HepG2 (cell line): ENCODE data around the gene OTOP2. TPM values are rescaled to one million over a fixed set of nuclear protein-coding genes. Genes with fewer than 3 reads are reported as not detected.
A peak's percentile ranks its signal among the peaks of the same experiment; 100 is the strongest.

ENCODE experiments used
- CBX2 ChIP-seq, 2 experiments: fragments of 200-600 bp in 1 of 2; sonication (generic); formaldehyde crosslinking in 1 of 2; IDR thresholded peaks; 2 replicates each; pipeline versions ENCODE4 v1.7.0 to v1.8.1; 2018 to 2022; ENCODE audit warnings: low read depth in 2 of 2, low read length in 1 of 2, mild to moderate bottlenecking in 1 of 2, missing genetic modification reagents in 1 of 2
- DMAP1 ChIP-seq: IDR thresholded peaks from 2 replicates; pipeline ENCODE4 v1.6.1; 2016
- EP300 ChIP-seq, 3 experiments: sonication (generic) in 1 of 3; formaldehyde crosslinking in 1 of 3; IDR thresholded peaks; 2 replicates each; pipeline versions ENCODE4 v1.5.1 to v1.6.1; 2011 to 2020; ENCODE audit warnings: low read depth in 2 of 3, low read length in 2 of 3, borderline replicate concordance in 1 of 3, improper control_type of control experiment in 1 of 3, mild to moderate bottlenecking in 1 of 3, missing genetic modification reagents in 1 of 3, moderate library complexity in 1 of 3
- FOXO1 ChIP-seq: sonication (generic); formaldehyde crosslinking; IDR thresholded peaks from 2 replicates; pipeline ENCODE4 v1.4.0; 2020; ENCODE audit warnings: missing genetic modification reagents
- HNRNPK ChIP-seq: fragments of 200-400 bp; formaldehyde crosslinking; IDR thresholded peaks from 2 replicates; pipeline ENCODE4 v1.6.1; 2018; ENCODE audit warnings: low read length, low read depth, moderate library complexity, mild to moderate bottlenecking; ENCODE audit not compliant: poor library complexity, severe bottlenecking
- KAT7 ChIP-seq: IDR thresholded peaks from 2 replicates; pipeline ENCODE4 v1.6.1; 2018; ENCODE audit warnings: borderline replicate concordance, missing compliant biosample characterization
- KIAA2018 ChIP-seq: sonication (generic); formaldehyde crosslinking; IDR thresholded peaks from 2 replicates; pipeline ENCODE4 v1.5.0; 2020; ENCODE audit warnings: mild to moderate bottlenecking, missing genetic modification reagents, borderline replicate concordance
- LBX2 ChIP-seq: sonication (generic); formaldehyde crosslinking; IDR thresholded peaks from 2 replicates; pipeline ENCODE4 v1.5.0; 2020; ENCODE audit warnings: missing genetic modification reagents, mild to moderate bottlenecking, borderline replicate concordance
- NFYB ChIP-seq: sonication (generic); formaldehyde crosslinking; IDR thresholded peaks from 2 replicates; pipeline ENCODE4 v1.4.0; 2020; ENCODE audit warnings: missing genetic modification reagents
- PHB2 ChIP-seq: fragments of 450-650 bp; IDR thresholded peaks from 2 replicates; pipeline ENCODE4 v1.6.1; 2018; ENCODE audit not compliant: partially characterized antibody
- PHF5A ChIP-seq: IDR thresholded peaks from one replicate; pipeline ENCODE4 v1.6.1; 2018; ENCODE audit warnings: low read depth, missing genetic modification reagents; ENCODE audit not compliant: unreplicated experiment
- SP2 ChIP-seq: sonication (generic); formaldehyde crosslinking; IDR thresholded peaks from 2 replicates; pipeline ENCODE4 v1.5.1; 2020; ENCODE audit warnings: mild to moderate bottlenecking, missing genetic modification reagents
- THYN1 ChIP-seq: sonication (generic); formaldehyde crosslinking; IDR thresholded peaks from 2 replicates; pipeline ENCODE4 v1.8.1; 2023; ENCODE audit warnings: low read depth, mild to moderate bottlenecking, moderate library complexity, missing genetic modification reagents, borderline replicate concordance
- ZNF280B ChIP-seq: sonication (generic); formaldehyde crosslinking; IDR thresholded peaks from 2 replicates; pipeline ENCODE4 v1.5.0; 2020; ENCODE audit warnings: missing genetic modification reagents, mild to moderate bottlenecking, borderline replicate concordance
- polyA plus RNA-seq, 8 experiments: library from polyadenylated mRNA; depleted of rRNA in 3 of 8; stranded (reverse) in 7 of 8; unstranded in 1 of 8; fragments of >200 nt; fragmentation: Illumina TruSeq in 4 of 8; extraction: Trizol in 4 of 8; gene quantifications; 2 replicates each; pipeline versions ENCODE4 v1.2.1 to v1.2.3, GENCODE V29; 2011 to 2016; ENCODE audit warnings: low read depth in 4 of 8, missing spikeins in 1 of 8, mixed read lengths in 1 of 8; ENCODE audit not compliant: insufficient read depth in 1 of 8
- total RNA-seq, 5 experiments: library from RNA; depleted of rRNA; stranded (reverse); fragments of >200 nt; fragmentation: Illumina TruSeq; extraction: Trizol; gene quantifications; 2 replicates each; pipeline ENCODE4 v1.2.3, GENCODE V29; 2016; ENCODE audit warnings: low read depth in 1 of 5
- TF ChIP-seq, protein P1 (sequence below): sonication (generic); formaldehyde crosslinking; conservative IDR thresholded peaks from 2 replicates; pipeline ENCODE4 v1.8.0; 2022; ENCODE audit warnings: missing genetic modification reagents

OTOP2 gene
- total and polyA plus RNA-seq, 2 of the 13 experiments (the other 11 are each of a cell fraction or from before 2014, with no cell fraction given): not detected

DNA sequence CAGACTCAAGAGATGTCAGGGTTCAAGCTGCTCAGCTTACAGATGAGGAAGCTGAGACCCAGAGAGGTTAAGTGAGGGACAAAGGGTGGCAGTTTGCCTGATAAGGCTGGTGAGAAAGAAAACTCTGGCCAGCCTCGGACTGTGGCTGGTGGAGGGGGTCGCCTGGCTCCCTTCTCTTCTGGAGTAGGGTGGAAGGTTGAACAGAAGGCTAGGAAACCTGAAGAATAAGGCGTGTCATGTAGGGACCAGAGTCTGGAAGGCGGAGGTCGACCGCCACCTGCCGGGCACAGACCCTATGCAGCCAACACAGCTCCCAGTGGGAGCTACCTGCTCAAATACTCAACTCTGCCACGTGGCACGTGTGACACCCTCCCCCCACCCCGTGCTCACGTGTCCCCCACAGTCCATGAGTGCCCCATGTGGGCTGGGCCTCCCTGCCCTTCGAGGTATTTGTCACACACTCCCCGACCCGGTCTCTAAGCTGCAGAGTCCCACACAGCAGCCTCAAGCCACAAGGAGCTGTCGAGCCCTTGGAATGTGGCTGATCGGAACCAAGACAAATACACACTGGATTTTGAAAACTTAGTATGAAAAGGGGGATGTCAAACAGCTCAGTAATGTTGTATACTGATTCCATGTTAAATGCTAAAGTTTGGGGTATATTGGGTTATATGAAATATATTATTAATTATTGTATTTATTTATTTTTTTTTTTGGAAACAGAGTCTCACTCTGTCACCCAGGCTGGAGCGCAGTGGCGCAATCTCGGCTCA, 36.7 kb downstream of the OTOP2 start (continued):
- TF ChIP-seq KIAA2018 (CRISPR knock-in tag) (no peak), LBX2 (CRISPR knock-in tag) (peak; percentile 68; the same call in 1 of the 2 replicates), SP2 (CRISPR knock-in tag) (peak; percentile 48; the same call in 1 of the 2 replicates), PHF5A (no peak), THYN1 (CRISPR knock-in tag) (no peak), FOXO1 (CRISPR knock-in tag) (0 out of 2 replicates have a peak, but pooled peaks have one; percentile 41), PHB2 (no peak), KAT7 (no peak), NFYB (CRISPR knock-in tag) (no peak), ZNF280B (peak; percentile 96), DMAP1 (peak; percentile 94), EP300 (IDR thresholded peaks at IDR 0.05; ENCODE audit: low read depth in 2 of 2, low read length in 2 of 2) (no peak), EP300 (CRISPR knock-in tag; IDR thresholded peaks at IDR 0.05; ENCODE audit: borderline replicate concordance) (peak; percentile 68; the same call in 1 of the 2 replicates), HNRNPK (no peak), CBX2 (IDR thresholded peaks at IDR 0.05; ENCODE audit: low read depth, low read length) (no peak), CBX2 (CRISPR knock-in tag; IDR thresholded peaks at IDR 0.05; ENCODE audit: low read depth) (no peak)
- TF ChIP-seq, protein P1, sequence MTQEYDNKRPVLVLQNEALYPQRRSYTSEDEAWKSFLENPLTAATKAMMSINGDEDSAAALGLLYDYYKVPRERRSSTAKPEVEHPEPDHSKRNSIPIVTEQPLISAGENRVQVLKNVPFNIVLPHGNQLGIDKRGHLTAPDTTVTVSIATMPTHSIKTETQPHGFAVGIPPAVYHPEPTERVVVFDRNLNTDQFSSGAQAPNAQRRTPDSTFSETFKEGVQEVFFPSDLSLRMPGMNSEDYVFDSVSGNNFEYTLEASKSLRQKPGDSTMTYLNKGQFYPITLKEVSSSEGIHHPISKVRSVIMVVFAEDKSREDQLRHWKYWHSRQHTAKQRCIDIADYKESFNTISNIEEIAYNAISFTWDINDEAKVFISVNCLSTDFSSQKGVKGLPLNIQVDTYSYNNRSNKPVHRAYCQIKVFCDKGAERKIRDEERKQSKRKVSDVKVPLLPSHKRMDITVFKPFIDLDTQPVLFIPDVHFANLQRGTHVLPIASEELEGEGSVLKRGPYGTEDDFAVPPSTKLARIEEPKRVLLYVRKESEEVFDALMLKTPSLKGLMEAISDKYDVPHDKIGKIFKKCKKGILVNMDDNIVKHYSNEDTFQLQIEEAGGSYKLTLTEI (CRISPR knock-in tag): no peak
